HG02571 (cell line): ENCODE results near the gene CABP7.

Experiments used
- ATAC-seq: cut with Tn5 transposase; IDR thresholded peaks from one replicate; pipeline ENCODE4 v1.9.1; 2021; ENCODE audit warnings: mild to moderate bottlenecking, moderate library complexity; ENCODE audit not compliant: unreplicated experiment

The CABP7 gene

DNA sequence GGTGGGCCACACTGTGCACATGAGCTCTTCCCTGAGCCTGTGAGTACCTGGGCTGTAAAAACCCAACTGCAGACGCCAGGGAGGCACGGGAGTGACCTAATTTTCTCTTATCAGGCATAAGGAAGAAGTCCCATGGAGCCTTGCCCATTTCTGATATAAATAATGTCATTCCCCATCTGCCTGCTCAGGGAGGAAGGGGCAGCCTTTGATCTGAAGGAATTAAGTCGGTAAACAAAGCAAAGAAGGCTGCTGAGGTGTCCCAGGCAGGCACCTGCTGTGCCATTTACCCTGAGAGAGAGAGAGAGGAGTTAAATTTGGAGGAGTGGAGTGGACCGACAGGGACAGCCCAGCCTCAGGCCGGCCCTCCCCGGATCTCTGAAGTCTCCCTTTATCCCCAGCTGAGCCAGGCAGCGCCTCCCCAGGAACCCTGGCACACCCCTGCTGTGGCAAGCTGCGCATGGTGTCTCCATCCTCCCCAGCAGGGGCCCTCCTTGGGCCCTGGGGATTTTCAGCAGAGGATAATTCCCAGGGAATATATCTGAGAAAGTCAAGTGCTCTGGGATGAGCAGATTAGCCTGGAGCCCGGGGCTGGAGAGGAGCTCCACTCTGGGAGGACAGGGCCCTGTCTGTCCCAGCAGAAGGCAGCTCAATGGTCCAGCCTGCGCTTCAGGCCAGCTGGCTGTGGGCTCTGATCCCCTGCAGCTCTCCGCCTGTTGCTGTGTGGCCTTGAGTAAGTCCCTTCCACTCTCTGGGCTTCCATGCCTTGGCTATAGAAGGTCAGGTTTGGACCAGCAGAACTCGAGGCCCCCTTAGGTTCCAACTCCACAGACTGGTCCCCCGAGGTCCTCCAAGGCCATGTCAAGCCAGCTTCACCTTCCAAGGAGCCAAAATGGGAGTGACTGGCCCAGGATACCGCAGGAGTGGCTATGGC, 17.5 kb upstream of the CABP7 start:
- ATAC-seq: no peak

DNA sequence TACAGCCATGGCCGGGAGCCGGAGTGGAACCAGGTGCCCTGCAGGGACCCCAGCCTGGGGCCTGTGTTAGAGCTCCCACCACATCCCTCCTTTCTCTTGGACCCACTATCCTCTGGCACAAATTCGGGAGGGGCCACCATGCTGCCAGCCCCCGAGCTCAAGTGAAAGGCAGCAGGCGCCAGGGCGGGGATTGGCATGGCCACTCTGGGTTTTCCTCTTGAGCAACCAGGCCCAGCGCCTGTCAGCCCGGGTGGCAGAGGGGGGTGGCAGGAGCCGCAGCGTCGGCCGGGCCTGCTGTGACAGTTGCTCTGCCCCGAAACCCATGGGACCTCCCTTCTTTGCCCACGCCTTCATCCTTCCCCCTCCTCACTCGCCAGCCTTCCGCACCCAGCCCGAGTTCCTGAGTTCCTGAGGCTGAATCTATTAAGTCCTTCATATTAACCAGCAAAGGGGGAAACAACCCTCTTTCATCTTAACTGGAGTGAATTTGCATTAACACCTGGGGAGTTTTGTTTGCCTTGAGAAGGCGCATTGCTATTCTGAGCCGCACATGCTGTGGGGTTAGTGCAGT, 16.8 kb upstream of the CABP7 start:
- ATAC-seq: no peak

DNA sequence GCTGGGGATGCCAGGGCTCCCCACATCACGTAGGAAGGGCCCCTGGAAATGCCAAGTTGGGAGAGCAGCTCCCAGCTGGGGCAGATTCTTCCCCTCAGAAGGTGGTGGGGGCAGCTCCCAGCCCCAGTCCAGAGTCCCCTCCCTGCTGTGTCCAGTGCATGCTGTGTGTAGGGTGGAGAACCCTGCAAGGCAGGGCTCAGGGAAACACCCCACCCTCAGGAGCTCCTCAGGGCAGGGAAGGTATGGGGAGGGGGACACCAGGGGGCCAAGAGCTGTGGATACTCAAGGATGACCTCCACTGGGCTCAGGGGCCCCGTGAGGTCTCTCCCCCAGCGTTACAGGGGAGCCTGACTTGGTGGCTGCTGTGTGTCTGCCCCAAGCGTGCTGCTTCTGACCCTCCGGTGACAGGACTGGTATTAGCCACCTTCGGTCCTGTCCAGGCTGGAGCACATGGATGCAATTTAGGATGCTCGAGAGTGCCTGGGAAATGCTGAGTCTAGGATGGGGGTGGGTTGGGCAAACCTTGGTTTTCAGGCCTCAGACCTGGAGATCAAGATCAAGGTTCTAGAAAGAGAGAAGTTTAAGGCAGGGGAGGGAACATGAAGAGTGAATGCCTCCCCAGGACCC, 16.1 kb upstream of the CABP7 start:
- no peak for ATAC-seq

DNA sequence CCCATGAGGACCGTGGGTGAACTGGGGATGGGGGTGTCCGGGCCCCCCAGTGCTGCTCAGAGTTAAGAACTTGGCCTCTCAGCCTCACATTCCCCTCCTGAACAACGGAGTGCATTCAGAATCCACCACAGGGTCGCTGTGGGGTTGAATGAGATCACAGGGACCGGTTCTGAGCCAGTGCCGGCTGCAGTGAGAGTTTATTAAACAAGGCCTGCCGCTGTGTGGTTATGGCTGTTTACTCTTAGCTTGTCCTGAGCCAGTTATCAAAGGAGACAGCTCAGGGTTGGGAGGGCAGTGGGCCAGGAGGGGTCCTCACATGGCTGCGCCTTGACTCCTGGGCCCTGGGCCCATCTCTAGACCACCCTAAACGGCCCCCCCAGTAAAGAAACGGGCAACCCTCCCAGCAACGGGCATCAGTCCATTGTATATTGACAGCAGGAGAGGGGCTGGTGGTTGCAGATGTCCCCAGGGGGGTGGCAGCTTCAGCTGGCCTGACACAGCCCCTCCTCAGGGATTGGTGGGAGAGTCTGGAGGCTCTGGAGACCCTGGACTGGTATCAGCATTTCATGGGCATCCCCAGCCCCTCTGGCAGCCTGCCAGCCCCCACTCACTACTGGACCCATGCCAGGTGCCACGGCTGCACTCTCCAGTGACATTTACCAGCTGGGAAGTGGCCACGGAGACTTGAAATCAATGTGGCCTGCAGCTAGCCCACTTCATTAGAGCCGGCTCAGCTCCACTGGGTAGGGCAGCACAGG, 15.1 kb upstream of the CABP7 start:
- no peak for ATAC-seq

DNA sequence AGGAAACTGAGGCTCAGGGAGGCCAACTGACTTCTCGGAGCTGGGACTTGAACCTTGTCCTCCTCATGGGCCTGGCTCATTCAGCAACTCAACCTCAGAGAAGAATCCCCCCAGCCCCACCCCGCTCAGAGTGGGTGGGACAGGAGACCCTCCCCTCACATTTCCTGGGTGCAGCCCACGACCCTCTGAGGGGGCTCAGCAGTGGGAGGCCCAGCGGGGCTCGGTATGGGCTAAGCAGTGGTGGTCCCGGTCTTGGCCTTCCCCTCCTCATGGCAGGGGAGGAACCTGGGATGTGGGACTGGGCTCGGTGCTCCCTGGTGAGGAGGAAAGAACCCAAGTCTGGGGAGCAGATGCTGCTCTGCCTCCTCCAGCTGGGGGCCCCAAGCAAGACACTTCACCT, 14.2 kb upstream of the CABP7 start:
- no peak for ATAC-seq

DNA sequence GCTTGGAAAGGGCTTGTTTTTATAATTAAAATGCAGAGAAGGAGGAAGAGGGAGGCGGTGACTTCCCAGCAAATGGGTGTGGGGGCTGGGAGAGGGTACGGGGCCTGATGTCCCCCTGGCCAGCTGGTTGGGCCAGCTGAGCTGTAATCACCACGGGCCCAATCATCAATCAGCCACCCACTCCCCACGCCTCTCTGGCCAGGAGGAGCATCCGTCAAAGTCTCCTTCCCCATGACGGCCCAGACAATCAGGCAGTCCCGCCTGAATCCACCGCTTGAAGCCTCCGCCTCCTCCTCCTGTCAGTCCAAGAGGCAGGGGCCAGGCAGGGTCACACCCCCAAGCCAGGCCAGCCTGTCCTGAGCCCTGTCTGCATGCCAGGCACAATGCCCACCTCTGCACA, 13.3 kb upstream of the CABP7 start:
- no peak for ATAC-seq

DNA sequence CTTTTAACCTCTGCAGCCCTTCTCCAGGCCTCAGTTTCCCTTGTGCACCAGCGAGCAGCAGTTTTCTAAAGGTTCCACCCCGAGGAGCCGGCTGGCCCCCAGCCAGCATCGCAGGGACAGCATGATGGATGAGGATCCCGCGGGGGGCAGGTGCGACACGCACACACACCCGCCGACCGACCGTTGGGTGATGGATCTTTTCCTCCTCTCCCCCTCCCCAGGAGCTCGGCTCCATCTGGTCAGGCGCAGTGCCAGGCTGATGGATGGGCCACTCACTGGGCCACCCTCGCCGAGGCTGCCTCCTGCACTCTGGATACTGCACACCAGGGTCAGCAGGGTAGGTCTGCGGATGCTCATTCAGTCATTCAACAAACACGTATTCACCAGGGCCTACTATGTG, 12.8 kb upstream of the CABP7 start:
- no peak for ATAC-seq

DNA sequence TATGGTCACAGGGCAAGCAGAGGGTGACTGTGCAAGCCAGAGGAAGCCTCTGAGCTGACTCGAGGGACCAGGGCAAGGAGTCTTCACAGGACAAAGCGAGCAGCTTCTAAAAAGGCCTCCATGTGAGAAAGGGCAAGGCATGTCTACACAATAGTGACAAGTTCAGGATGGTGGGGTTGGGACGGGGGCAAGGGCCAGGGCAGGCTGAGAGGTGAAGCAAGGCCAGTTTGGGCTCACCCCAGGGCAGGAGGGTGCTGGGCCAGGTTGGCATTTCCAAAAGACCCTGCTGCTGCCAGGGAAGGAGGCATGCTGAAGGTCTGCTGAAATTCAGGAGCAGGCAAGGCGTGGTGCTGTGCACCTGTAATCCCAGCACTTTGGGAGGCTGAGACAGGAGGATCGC, 12.3 kb upstream of the CABP7 start:
- no peak for ATAC-seq

DNA sequence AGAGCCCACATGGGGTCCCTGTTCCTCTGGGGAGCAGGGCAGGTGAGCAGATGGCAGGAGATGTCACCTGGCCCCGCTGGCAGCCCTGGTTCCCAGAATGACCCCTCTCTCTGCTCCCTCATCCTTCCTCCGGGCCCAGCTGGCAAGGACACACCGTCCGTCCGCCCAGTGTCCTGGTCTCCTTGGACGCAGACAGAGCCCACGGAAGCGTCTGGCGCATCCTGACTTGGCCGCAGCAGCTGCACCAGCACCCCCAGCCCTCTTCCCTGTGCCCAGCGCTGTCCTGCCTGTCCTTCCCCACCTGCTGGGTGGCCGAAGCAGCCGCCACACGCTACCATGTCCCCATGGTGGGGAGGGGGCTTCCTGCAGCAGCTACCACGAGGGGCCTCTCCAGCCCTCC, 9.6 kb upstream of the CABP7 start:
- ATAC-seq: no peak

DNA sequence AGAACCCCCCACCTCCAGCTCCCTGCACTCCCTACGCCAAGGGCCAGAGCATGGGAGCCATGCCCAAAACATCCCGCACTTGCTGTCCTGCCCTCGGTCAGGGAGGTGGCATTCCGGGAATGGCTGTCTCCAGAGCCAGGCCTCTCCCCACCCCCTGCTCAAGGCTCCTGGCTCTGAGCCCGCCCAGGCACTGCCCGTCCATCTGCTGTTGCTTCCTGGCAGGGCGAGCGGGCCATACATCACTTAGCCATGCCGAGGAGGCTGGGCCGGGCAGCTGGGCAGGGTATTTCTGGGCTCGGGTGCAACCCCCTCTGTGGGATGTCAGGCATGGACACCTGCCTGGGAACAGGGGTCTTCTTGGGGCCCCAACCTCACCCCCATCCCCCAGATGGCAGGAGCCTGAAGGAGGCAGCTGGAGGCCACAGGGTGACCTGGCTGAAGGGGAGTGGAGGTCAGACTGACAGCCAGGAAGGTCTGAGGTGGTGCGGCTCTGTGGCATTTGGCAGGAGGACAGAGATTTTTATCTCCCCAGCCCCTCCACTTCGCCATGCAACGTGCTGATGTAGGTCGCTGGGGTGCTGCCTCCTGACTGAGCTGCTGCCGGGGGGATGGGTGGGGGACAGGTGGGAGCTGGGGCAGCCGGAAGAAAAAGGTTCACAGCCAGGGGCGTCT, 8.7 kb upstream of the CABP7 start:
- no peak for ATAC-seq

DNA sequence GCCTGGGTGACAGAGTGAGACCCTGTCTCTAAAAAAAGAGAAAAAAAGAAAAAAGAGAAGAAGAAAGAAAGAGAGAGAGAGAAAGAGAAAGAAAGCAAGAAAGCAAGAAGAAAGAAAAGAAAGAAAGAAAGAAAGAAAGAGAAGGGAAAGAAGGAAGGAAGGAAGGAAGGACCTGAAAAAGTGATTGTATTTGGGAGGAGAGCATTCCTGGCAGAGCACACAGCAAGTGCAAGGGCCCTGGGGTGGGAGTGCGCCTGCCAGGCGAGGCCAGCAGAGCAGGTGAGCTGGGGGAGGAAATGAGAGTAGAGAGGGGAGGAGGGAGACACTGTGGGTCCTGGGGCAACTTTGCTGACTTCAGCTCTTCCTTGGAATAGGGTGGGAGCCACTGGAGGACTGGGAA, 7.7 kb upstream of the CABP7 start:
- no peak for ATAC-seq

DNA sequence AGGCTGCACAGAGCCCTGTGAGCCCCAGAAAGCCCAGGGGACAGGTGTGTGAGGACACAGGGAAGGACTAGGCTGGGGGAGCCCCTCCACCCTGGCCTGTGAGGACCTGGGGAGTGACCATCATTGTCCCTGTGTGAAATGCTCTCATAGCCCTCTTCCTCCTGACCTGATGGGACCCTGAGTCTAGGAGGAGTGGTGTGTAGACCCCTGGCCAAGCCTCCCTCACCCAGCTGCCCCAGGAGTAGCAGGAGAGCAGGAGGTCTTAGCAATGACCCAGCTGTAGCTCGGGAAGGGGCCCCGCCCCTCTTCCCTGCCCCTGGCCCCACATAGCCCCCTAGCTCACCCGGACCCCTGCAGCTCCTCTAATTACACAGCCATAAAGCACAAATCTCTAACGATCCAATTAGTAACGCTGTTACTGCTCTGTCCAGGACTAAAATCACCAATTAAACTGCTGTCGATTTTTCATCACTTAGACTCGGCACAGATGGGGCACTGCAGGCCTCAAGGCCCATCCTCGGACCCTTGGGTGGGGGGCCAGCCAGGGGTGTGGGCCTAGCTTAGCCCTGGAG, 6.6 kb upstream of the CABP7 start:
- no peak for ATAC-seq

DNA sequence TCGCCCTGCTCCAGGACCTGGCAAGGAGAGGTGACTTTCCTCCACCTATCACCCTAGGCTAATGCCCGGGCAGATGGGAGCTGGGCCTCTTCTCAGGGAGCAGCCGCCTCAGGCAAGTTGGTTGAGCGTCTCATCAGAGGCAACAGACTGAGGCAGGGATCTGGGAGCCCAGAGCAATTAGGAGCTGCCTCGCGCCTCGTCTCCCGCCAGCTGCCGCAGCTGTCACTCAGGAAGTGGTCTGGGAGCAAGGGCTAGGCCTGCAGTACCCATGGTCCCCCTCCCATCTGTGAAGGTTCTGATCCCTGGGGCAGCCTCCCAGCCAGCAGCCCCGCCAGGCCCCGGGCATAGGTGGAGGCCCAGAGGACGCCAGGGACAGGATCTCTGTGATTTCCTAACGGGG, 4.6 kb upstream of the CABP7 start:
- no peak for ATAC-seq

DNA sequence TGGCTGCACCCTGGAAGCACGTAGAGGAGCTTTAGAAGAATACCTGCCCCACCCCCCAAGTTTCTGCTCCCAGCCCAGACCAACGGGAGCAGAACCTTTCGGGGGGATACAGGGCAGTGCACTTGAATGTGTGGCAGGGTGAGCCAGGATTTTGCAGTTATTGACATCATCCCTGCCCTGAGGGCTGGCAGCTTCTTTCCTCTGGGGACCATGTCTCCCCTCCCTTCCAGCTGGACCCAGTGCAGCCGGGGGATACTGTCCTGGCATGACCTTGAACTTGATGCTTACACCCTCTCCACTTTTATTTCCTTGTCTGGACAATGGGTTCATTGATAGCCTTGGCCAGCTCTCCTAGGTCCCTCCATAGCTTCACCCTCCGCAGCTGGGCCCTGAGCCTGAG, 4.1 kb upstream of the CABP7 start:
- no peak for ATAC-seq

DNA sequence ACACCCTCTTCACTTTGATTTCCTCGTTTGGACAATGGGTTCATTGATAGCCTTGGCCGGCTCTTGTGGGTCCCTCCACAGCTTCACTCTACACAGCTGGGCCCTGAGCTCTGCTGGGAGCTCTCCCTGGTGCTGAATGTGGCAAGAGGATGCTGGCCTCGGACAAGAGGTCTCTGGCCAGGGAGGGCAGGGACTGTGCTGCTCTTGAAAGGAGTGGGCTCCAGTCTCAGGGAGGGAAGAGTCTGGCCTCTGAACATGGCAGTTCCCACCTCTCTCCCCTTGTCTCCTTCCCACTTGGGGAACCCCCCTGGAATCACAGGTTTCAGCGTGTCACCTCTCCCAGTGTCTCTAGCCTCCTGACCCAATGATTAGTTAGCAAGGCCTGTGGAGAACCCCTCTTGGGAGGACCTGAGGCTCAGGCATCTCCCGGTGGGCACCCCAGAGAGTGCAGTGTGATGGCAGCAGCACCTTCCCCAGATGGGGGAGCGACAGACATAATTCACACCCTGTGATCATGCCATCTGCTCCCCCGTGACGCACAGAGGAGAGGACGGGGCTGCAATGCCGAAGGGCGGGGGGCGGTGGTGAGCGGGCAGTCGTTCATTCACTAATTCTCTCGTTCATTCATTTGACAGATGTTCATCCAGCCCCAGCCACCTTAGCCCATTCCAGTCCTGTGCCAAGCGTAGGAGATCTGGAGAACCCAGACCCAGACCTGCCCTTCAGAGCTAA, 2.8 kb upstream of the CABP7 start:
- no peak for ATAC-seq

DNA sequence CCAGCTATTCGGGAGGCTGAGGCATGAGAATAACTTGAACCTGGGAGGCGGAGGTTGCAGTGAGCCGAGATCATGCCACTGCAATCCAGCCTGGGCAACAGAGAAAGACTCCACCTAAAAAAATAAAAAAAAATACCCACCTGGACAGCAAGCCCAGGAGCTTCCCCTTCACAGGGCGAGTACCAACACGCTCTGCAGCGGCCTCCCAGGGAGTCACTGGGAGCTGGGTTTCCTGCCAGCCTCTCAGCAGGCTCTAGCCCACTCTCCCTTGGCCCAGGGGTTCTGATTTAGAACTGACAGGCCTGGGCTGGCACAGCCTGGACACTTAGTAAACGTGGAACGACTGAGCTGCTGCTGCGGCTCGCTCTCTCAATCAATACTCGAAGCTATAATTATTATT, 2.0 kb upstream of the CABP7 start:
- ATAC-seq: no peak

DNA sequence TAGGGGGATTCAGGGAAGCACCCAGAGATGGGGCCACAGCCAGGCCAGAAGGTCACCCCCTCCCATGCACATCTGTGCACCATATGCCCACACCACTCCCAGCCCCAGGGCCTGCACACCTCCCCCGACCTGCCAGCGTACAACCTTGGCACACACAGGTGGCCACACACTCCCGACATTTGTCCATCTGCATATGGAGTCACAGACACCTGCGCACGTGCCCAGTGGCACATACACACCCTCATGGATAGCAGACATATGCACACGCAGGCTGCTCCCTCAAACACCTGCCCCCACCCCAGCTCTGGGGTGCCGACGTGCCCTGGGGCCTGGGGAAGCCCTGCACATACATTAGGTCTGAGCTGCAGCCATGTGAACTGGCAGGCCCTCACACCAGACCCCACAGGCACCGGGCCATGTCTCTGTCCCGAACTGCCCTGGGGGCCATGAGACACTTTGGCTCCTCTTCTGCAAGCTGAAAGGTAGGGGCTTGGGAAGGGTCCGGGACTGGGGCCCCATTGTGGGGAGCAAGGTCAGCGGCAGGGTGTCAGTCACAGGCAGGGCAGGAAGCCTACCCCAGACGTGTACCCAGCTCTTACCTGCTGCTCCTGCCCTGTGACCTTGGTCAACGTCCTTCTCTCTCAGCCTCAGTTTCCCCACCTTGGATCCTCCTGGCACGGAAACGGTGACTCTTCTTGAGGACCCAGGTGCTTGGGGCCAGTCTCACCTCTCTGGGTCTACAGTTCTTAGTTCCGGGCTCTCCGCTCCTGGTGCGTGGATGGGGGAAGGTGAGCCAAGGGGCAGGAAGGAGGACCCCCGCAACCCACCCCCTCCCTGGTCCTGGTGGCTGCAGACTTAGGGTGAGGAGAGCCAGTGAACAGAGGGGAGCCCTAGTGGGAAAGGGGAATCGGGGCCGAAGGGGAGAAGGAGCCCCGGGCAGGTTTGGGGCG, 579 bp upstream of the CABP7 start:
- no peak for ATAC-seq

DNA sequence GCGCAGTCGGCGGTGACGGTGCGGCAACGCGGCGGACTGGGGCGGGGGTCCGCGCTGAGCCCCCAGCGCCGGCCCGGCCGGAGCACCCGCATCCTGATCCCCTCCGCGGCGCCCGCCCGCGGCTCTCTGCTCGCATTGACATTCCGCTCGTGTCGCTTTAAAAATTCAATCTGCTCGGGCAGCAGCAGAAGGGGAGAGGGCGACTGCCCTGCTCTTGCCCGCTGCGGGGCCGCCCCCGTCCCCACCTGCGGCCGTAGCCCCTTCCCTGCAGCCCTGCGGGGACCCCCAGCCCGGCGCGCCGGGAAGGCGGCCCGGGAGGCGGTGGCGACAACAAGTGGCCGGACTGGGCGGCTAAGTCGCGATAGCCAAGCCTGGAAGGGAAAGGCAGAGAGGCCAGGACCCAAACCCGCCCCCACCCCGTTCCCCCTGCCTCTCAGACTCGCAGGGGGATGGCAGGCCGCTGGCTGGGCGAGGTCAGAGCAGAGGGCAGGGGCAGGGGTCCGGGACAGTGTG, 1.1 kb downstream of the CABP7 start:
- ATAC-seq: no peak

DNA sequence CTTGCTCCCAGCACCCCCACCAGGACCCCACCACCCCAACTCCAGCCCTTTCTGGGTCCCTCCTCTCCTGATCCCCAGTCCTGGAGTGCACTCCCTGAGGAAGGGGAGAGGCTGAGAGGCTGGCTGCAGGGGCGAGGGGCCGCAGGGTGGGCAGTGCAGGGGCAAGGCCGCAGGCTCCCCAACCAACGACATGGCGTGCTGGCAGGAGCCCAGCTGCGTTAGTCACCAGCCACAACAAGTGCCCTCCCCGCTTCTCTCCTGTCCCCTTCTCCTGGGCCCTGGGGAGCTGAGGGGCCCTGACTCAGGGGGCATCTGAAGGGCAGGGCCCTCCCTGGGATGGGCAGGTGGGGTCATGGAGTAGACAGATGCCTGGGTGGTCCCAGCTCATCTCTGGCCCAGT, 2.3 kb downstream of the CABP7 start:
- ATAC-seq: no peak
